NCI-H2081 (cell line): ENCODE data around the gene FCN2.

ENCODE experiments used
- DNase-seq, 2 experiments: peaks; one replicate each; lab custom pipeline; 2025; lab: John Stamatoyannopoulos, UW

Gene FCN2

GRCh38 chr9:134869554-134870300, 10.9 kb upstream of the FCN2 start:
- DNase-seq, result no peak

- no peak for DNase-seq
These were observed 10.3 kb upstream of the FCN2 start for GRCh38 chr9:134870301-134870694.

GRCh38 chr9:134870746-134871662, 9.6 kb upstream of the FCN2 start:
- DNase-seq, result no peak

- no peak for DNase-seq
These were observed 8.8 kb upstream of the FCN2 start for GRCh38 chr9:134871697-134872340.

- DNase-seq, result no peak
These were observed 8.0 kb upstream of the FCN2 start for GRCh38 chr9:134872482-134873231.

- no peak for DNase-seq
These were observed 5.2 kb upstream of the FCN2 start for GRCh38 chr9:134875371-134875770.

- no peak for DNase-seq
These were observed 3.1 kb upstream of the FCN2 start for GRCh38 chr9:134877541-134877940.

- no peak for DNase-seq
These were observed 736 bp upstream of the FCN2 start for GRCh38 chr9:134879664-134880483.

GRCh38 chr9:134881313-134881670, 682 bp downstream of the FCN2 start:
- no peak for DNase-seq

- DNase-seq, result no peak
These were observed 1.7 kb downstream of the FCN2 start for GRCh38 chr9:134882204-134882785.

GRCh38 chr9:134883040-134883782, 2.6 kb downstream of the FCN2 start:
- no peak for DNase-seq

GRCh38 chr9:134884492-134884891, 3.9 kb downstream of the FCN2 start:
- no peak for DNase-seq

GRCh38 chr9:134885001-134885678, 4.5 kb downstream of the FCN2 start:
- no peak for DNase-seq

- no peak for DNase-seq
These were observed 5.2 kb downstream of the FCN2 start for GRCh38 chr9:134885679-134886412.

- DNase-seq, result no peak
These were observed 5.9 kb downstream of the FCN2 start for GRCh38 chr9:134886413-134886913.

- no peak for DNase-seq
These were observed 6.6 kb downstream of the FCN2 start for GRCh38 chr9:134887219-134887618.

- no peak for DNase-seq
These were observed 7.3 kb downstream of the FCN2 start for GRCh38 chr9:134887686-134888602.
